Smooth muscle cell of trachea (primary cell): Measurements from ENCODE around the gene OR2B6. TPM values are rescaled to one million over a fixed set of nuclear protein-coding genes. Genes with fewer than 3 reads are reported as not detected.

ENCODE experiments used
- total RNA-seq: library from RNA; depleted of rRNA; stranded (reverse); fragments of >200 nt; gene quantifications from 2 replicates; pipeline ENCODE4 v1.2.1, GENCODE V29; 2014

OR2B6 gene
- not detected in 2 replicates for total RNA-seq

GRCh38 chr6:27956941-27957340 is at the start of gene OR2B6:
Gene OR2B6, plus strand, starts transcription at chr6:27957241. Its CDS starts 0 bp downstream, at chr6:27957241.

GRCh38 chr6:27911956-27912446 is 45.0 kb upstream of the OR2B6 start, which contains the start of gene OR2B2:
Gene OR2B2, minus strand, starts transcription at chr6:27912396. Its CDS starts 77 bp downstream, at chr6:27912319.

Other genes with a start within 250 kb of the OR2B6 start
- not detected in 2 replicates for gene OR2B2, start 44.8 kb upstream of the OR2B6 start, total RNA-seq
- gene ZNF165, start 123.3 kb downstream of the OR2B6 start, total RNA-seq = 0.29 and 0.33 TPM in 2 replicates
- 2.0 and 2.3 TPM in 2 replicates for gene ZSCAN16, start 167.4 kb downstream of the OR2B6 start, total RNA-seq
- gene ZKSCAN8, start 184.6 kb downstream of the OR2B6 start, total RNA-seq = 18.3 and 18.4 TPM in 2 replicates